Loucy (cell line): ENCODE data around the gene LDB3.

Source experiments
- H2AFZ ChIP-seq: fragments of 200-600 bp; sonication (generic); 2 replicates; pipeline ENCODE4 v1.6.0; 2016; ENCODE audit warnings: antibody characterized with exemption, mild to moderate bottlenecking, low read length, moderate library complexity
- H3F3A ChIP-seq: fragments of 200-600 bp; 2 replicates; pipeline ENCODE4 v1.6.0; 2016; ENCODE audit warnings: antibody characterized with exemption, low read depth, mild to moderate bottlenecking
- H3K27me3 ChIP-seq: fragments of 200-600 bp; sonication (generic); 2 replicates; pipeline ENCODE4 v1.6.1; 2014; ENCODE audit warnings: low read length, mild to moderate bottlenecking; ENCODE audit not compliant: insufficient read depth, poor library complexity, severe bottlenecking
- H3K36me3 ChIP-seq: fragments of 200-600 bp; sonication (generic); 2 replicates; pipeline ENCODE4 v1.6.1; 2016; ENCODE audit warnings: low read length; ENCODE audit not compliant: insufficient read depth
- H3K4me1 ChIP-seq: fragments of 200-600 bp; sonication (generic); 2 replicates; pipeline ENCODE4 v1.5.1; 2014; ENCODE audit warnings: low read length, mild to moderate bottlenecking; ENCODE audit not compliant: insufficient read depth, poor library complexity, severe bottlenecking
- H3K4me2 ChIP-seq: fragments of 200-600 bp; sonication (generic); 2 replicates; pipeline ENCODE4 v1.6.0; 2014; ENCODE audit warnings: antibody characterized with exemption, low read length, low read depth, mild to moderate bottlenecking; ENCODE audit not compliant: poor library complexity, severe bottlenecking
- H3K4me3 ChIP-seq: fragments of 200-600 bp; sonication (generic); 2 replicates; pipeline ENCODE4 v1.5.1; 2014; ENCODE audit warnings: low read length, mild to moderate bottlenecking, mixed read lengths; ENCODE audit not compliant: poor library complexity, severe bottlenecking
- H3K79me2 ChIP-seq: fragments of 200-600 bp; sonication (generic); 2 replicates; pipeline ENCODE4 v1.6.1; 2014; ENCODE audit warnings: low read length; ENCODE audit not compliant: insufficient read depth
- H3K9ac ChIP-seq: fragments of 200-600 bp; sonication (generic); 2 replicates; pipeline ENCODE4 v1.6.0; 2014; ENCODE audit warnings: mild to moderate bottlenecking, low read depth, low read length, moderate library complexity; ENCODE audit not compliant: poor library complexity, severe bottlenecking
- H3K9me2 ChIP-seq: fragments of 200-600 bp; sonication (generic); replicated peaks from 2 replicates; pipeline ENCODE4 v1.6.1; 2016; ENCODE audit warnings: low read depth, low read length, mixed read lengths
- H3K9me3 ChIP-seq: fragments of 200-600 bp; sonication (generic); 2 replicates; pipeline ENCODE4 v1.6.1; 2014; ENCODE audit warnings: mild to moderate bottlenecking, antibody characterized with exemption, low read length, low read depth; ENCODE audit not compliant: insufficient read depth
- H4K20me1 ChIP-seq: fragments of 200-600 bp; sonication (generic); 2 replicates; pipeline ENCODE4 v1.6.0; 2014; ENCODE audit warnings: antibody characterized with exemption, low read length, mild to moderate bottlenecking; ENCODE audit not compliant: insufficient read depth, poor library complexity, severe bottlenecking
- EZH2phosphoT487 ChIP-seq: fragments of 200-600 bp; IDR thresholded peaks from 2 replicates; pipeline ENCODE4 v1.6.1; 2018; ENCODE audit warnings: antibody characterized with exemption, mild to moderate bottlenecking, moderate library complexity, borderline replicate concordance
- TF ChIP-seq, protein P1 (sequence below): fragments of 200-600 bp; sonication (generic); conservative IDR thresholded peaks from 2 replicates; pipeline ENCODE4 v1.5.1; 2014; ENCODE audit warnings: mild to moderate bottlenecking, antibody characterized with exemption, low read length

Gene LDB3

DNA sequence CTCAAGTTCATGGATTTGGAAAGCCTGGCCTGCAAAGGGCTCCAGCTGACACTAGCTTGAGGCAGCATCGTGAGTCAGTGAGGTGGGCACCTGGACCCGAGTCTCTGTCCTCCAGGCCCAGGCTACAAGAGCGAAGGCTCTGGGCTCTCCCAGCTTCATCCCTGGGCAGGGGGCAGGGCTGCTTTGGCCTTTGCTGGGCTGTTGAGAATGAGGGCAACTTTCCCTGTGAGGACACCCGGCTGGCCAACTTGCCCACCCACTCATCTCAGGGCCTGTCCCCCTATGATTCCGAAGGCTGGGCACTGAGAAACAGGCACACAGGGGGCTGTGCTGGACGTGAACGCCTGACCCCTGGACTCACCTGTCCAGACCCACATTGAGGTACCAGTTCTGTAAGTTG, 24.4 kb downstream of the LDB3 start:
- no peaks in the 10 kb centered on the region for H3K9me2 ChIP-seq
- H3K9ac ChIP-seq, result no peak overlapping the region
- TF ChIP-seq, protein P1, sequence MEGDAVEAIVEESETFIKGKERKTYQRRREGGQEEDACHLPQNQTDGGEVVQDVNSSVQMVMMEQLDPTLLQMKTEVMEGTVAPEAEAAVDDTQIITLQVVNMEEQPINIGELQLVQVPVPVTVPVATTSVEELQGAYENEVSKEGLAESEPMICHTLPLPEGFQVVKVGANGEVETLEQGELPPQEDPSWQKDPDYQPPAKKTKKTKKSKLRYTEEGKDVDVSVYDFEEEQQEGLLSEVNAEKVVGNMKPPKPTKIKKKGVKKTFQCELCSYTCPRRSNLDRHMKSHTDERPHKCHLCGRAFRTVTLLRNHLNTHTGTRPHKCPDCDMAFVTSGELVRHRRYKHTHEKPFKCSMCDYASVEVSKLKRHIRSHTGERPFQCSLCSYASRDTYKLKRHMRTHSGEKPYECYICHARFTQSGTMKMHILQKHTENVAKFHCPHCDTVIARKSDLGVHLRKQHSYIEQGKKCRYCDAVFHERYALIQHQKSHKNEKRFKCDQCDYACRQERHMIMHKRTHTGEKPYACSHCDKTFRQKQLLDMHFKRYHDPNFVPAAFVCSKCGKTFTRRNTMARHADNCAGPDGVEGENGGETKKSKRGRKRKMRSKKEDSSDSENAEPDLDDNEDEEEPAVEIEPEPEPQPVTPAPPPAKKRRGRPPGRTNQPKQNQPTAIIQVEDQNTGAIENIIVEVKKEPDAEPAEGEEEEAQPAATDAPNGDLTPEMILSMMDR, result no peak
- no peak for TF ChIP-seq EZH2phosphoT487
- H3K4me1 ChIP-seq, result no peaks in the 10 kb centered on the region
- no peaks in the 10 kb centered on the region for H3K27me3 ChIP-seq
- no peak overlapping the region for H3K4me3 ChIP-seq
- H4K20me1 ChIP-seq, result no peaks in the 10 kb centered on the region
- H3F3A ChIP-seq, result no peaks in the 10 kb centered on the region
- H3K36me3 ChIP-seq, result no peaks in the 10 kb centered on the region
- H3K79me2 ChIP-seq, result no peaks in the 10 kb centered on the region
- H2AFZ ChIP-seq, result no peak overlapping the region
- no peaks in the 10 kb centered on the region for H3K9me3 ChIP-seq
- H3K4me2 ChIP-seq, result no peak overlapping the region

DNA sequence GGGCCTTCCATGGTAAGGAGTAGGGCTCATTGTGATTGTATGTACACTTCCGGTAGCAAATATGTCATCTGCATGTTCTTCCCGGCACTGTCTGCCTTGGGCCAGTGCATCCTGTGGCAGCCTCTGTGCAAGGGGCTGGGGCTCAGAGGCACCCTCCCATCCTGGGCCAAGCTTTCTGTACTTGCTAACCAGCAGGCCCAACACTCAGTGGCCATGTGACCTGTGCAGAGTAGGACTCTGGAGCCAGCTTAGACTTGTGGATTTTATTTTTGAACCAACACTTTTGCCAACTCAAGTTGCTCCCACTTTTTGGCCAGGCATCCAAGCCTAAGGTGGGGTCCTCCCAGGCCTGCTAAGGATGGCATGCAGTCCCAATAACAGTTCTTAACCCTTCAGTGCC, 25.0 kb downstream of the LDB3 start:
- no peak overlapping the region for H3K4me2 ChIP-seq
- no peaks in the 10 kb centered on the region for H3K9me3 ChIP-seq
- H3K4me1 ChIP-seq, result no peaks in the 10 kb centered on the region
- H4K20me1 ChIP-seq, result no peaks in the 10 kb centered on the region
- H3K9ac ChIP-seq, result no peak overlapping the region
- no peaks in the 10 kb centered on the region for H3K36me3 ChIP-seq
- no peaks in the 10 kb centered on the region for H3F3A ChIP-seq
- no peaks in the 10 kb centered on the region for H3K9me2 ChIP-seq
- no peak overlapping the region for H2AFZ ChIP-seq
- no peaks in the 10 kb centered on the region for H3K27me3 ChIP-seq
- TF ChIP-seq, protein P1, result no peak
- no peak for TF ChIP-seq EZH2phosphoT487
- H3K4me3 ChIP-seq, result no peak overlapping the region
- H3K79me2 ChIP-seq, result no peaks in the 10 kb centered on the region

DNA sequence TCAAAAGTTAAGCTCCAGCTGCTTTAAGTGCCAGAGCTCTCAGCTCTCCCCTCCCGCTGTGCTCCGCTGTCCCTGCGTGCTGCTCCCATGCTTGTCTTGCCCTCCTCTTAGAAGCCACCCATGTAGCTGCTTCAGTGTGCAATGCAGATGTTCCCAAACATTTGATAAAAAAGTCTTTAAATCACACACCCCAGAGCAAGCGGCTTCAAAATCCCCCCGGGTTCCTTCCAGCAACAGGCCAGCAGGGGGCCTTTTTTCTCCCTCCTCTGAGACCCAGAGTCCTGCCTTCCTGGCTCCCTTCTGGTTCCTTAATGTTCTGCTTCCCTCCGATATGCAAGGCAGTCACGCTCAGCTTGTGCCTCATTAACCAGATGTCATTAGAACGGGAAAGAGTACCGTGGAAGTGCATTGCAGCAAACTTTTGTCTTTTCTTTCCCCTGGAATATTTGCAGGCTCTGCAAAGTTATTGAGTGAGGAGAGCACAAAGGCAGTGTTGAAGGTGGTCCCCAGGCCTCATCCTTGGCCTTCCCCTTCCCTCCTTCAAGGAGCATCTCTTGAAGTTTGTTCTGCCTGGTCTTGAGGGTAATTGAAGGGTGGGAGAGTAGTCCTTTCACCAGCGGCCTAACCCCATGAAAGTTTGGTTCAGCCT, 25.5 kb downstream of the LDB3 start:
- H2AFZ ChIP-seq, result no peak overlapping the region
- no peaks in the 10 kb centered on the region for H3K4me1 ChIP-seq
- H3K4me2 ChIP-seq, result no peak overlapping the region
- H3K4me3 ChIP-seq, result no peak overlapping the region
- no peaks in the 10 kb centered on the region for H3K9me2 ChIP-seq
- no peaks in the 10 kb centered on the region for H4K20me1 ChIP-seq
- TF ChIP-seq, protein P1, result peak; percentile 84
- TF ChIP-seq EZH2phosphoT487, result no peak
- H3K9ac ChIP-seq, result no peak overlapping the region
- no peaks in the 10 kb centered on the region for H3F3A ChIP-seq
- H3K79me2 ChIP-seq, result no peaks in the 10 kb centered on the region
- H3K27me3 ChIP-seq, result no peaks in the 10 kb centered on the region
- no peaks in the 10 kb centered on the region for H3K36me3 ChIP-seq
- H3K9me3 ChIP-seq, result no peaks in the 10 kb centered on the region
